C4-2B (cell line): ENCODE results near the gene PLEKHA8.

Experiments used
- H3K27ac ChIP-seq: fragments of 450-650 bp; 2 replicates; pipeline ENCODE4 v1.5.1; 2017
- CTCF ChIP-seq: fragments of 450-650 bp; conservative IDR thresholded peaks from 2 replicates; pipeline ENCODE4 v1.5.1; 2017; ENCODE audit warnings: mild to moderate bottlenecking
- ZFX ChIP-seq: fragments of 450-650 bp; IDR thresholded peaks from 2 replicates; pipeline ENCODE4 v1.6.1; 2017

The PLEKHA8 gene

GRCh38 chr7:30115709-30116297 is 87.6 kb downstream of the PLEKHA8 start:
- TF ChIP-seq ZFX (no peak), CTCF (no peak)
- H3K27ac ChIP-seq, result no peak overlapping the region

GRCh38 chr7:30116771-30117170 is 88.6 kb downstream of the PLEKHA8 start:
- no peak overlapping the region for H3K27ac ChIP-seq
- TF ChIP-seq ZFX, result no peak
- no peak for TF ChIP-seq CTCF

GRCh38 chr7:30117896-30118295 is 89.7 kb downstream of the PLEKHA8 start:
- H3K27ac ChIP-seq, result no peak overlapping the region
- TF ChIP-seq CTCF, result no peak
- TF ChIP-seq ZFX, result no peak

- no peak overlapping the region for H3K27ac ChIP-seq
- no peak for TF ChIP-seq CTCF
- no peak for TF ChIP-seq ZFX
Measured at GRCh38 chr7:30119890-30120577, 91.8 kb downstream of the PLEKHA8 start.

GRCh38 chr7:30133736-30134610 is 105.8 kb downstream of the PLEKHA8 start:
- TF ChIP-seq ZFX, result no peak
- no peak for TF ChIP-seq CTCF
- H3K27ac ChIP-seq, result peak overlapping the region; percentile 65

GRCh38 chr7:30134611-30135300 is 106.5 kb downstream of the PLEKHA8 start, which contains the start of gene MTURN:
Gene MTURN (plus strand): TSS chr7:30134986. CDS start chr7:30135137, 151 bp downstream.
- peak within 1 kb of the TSS; percentile 65 for H3K27ac ChIP-seq
- peak; percentile 43; the same call in 1 of the 2 replicates for TF ChIP-seq ZFX
- no peak for TF ChIP-seq CTCF
